ENCODE data around the gene WDR33. TPM values are rescaled to one million over a fixed set of nuclear protein-coding genes. Genes with fewer than 3 reads are reported as not detected.

The WDR33 gene
- total and polyA plus RNA-seq, 10 of the 15 experiments (the other 5 are each of a cell fraction or from before 2014, with no cell fraction given): 29.2 to 73.8 (median 45.6) TPM

- TF ChIP-seq TCF12 (IDR thresholded peaks at IDR 0.05; ENCODE audit: low read depth, low read length) (no peak), NFXL1 (IDR thresholded peaks at IDR 0.05; ENCODE audit: borderline replicate concordance) (no peak), BRCA1 (IDR thresholded peaks at IDR 0.05; ENCODE audit: low read depth, low read length) (no peak), KAT2A (conservative IDR thresholded peaks at IDR 0.05; ENCODE audit: control insufficient read depth, low read depth, low read length) (no peak), SIX5 (IDR thresholded peaks at IDR 0.05; ENCODE audit: low read depth, low read length, severe bottlenecking) (no peak), CEBPZ (IDR thresholded peaks at IDR 0.05; ENCODE audit: low read depth, low read length) (no peak)
- no peaks in the 10 kb centered on the region; the same call in 2 of the 3 replicates for H3K9me3 ChIP-seq (replicated peaks; ENCODE audit: control insufficient read depth, insufficient read depth, low read length)
- ATAC-seq (no peak), DNase-seq (ENCODE audit: low read depth, low spot score) (no peak), FAIRE-seq (no peak)
- no TSS peak for BruUV-seq (replicated peaks)
- ChIA-PET CTCF (interaction anchor here (1.9 kb wide), 1 partner anchor 10 kb away, joined by 7 read pairs; no protein-coding TSS in a partner anchor), SMC1A (ENCODE audit: uncharacterized antibody, unreplicated experiment) (interaction anchor here (1.0 to 1.7 kb wide), 5 partner anchors 8 to 43 kb away, joined by 3 to 5 read pairs (median 4); no protein-coding TSS in a partner anchor), RAD21 (ENCODE audit: unreplicated experiment) (interaction anchor here (0.6 kb wide), 1 partner anchor 13 kb away, joined by 3 read pairs; no protein-coding TSS in a partner anchor), POLR2A (no interaction called here)
- intact Hi-C loops (cut with micrococcal nuclease; ENCODE audit: unreplicated experiment): no loop called here
- in situ Hi-C loops (cut with MboI): no loop called here
- H4K20me1 ChIP-seq (ENCODE audit: control insufficient read depth, insufficient read depth): no peaks in the 10 kb centered on the region
- no peaks in the 10 kb centered on the region for H3K27me3 ChIP-seq (replicated peaks in 1 of 2; ENCODE audit: control insufficient read depth in 2 of 2, insufficient read depth in 2 of 2, low read length in 1 of 2)
- no peak overlapping the region for H3K27ac ChIP-seq (ENCODE audit: control insufficient read depth, insufficient read depth)
- WGBS (ENCODE audit: insufficient coverage, insufficient replicate concordance, low lambda C conversion rate, missing lambda C conversion rate): 100% methylated on average over 6 of the region's 6 CpGs
- H2AFZ ChIP-seq (ENCODE audit: control insufficient read depth, low read depth, low read length): no peak overlapping the region
- peaks cover 34% of the 10 kb centered on the region for H3K79me2 ChIP-seq (ENCODE audit: control insufficient read depth, insufficient read depth, low read length)
- no peak overlapping the region for H3K4me3 ChIP-seq
- no peak overlapping the region for H3K9ac ChIP-seq (ENCODE audit: control insufficient read depth, insufficient read depth, low read length)
- H3K4me1 ChIP-seq (ENCODE audit: control insufficient read depth, insufficient read depth, low read length): no peaks in the 10 kb centered on the region
- no peak overlapping the region for H3K4me2 ChIP-seq (ENCODE audit: control insufficient read depth, insufficient read depth)
- H3K36me3 ChIP-seq (ENCODE audit: control insufficient read depth in 2 of 2, insufficient read depth in 2 of 2, low read length in 1 of 2): peaks cover 2 to 9% of the 10 kb centered on the region in 2 experiments; a peak in 2 of 4 replicates
These were observed 24.7 kb downstream of the WDR33 start for GRCh38 chr2:127786048-127786809.
